Camera-type eye (tissue), 1 donor: ENCODE results near the gene UGT1A1. TPM values are rescaled to one million over a fixed set of nuclear protein-coding genes. Genes with fewer than 3 reads are reported as not detected.

Source experiments
- total RNA-seq: library from RNA; depleted of rRNA; stranded (reverse); fragments of >200 nt; gene quantifications from one replicate; pipeline ENCODE4 v1.2.3, GENCODE V29; 2014

UGT1A1 gene
- total RNA-seq, result not detected

DNA sequence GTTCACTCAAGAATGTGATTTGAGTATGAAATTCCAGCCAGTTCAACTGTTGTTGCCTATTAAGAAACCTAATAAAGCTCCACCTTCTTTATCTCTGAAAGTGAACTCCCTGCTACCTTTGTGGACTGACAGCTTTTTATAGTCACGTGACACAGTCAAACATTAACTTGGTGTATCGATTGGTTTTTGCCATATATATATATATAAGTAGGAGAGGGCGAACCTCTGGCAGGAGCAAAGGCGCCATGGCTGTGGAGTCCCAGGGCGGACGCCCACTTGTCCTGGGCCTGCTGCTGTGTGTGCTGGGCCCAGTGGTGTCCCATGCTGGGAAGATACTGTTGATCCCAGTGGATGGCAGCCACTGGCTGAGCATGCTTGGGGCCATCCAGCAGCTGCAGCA, at the start of gene UGT1A1:
UGT1A1 (plus strand) TSS at position 228 of the 400 bp plus-strand sequence; CDS start at position 246, 18 bp downstream.

DNA sequence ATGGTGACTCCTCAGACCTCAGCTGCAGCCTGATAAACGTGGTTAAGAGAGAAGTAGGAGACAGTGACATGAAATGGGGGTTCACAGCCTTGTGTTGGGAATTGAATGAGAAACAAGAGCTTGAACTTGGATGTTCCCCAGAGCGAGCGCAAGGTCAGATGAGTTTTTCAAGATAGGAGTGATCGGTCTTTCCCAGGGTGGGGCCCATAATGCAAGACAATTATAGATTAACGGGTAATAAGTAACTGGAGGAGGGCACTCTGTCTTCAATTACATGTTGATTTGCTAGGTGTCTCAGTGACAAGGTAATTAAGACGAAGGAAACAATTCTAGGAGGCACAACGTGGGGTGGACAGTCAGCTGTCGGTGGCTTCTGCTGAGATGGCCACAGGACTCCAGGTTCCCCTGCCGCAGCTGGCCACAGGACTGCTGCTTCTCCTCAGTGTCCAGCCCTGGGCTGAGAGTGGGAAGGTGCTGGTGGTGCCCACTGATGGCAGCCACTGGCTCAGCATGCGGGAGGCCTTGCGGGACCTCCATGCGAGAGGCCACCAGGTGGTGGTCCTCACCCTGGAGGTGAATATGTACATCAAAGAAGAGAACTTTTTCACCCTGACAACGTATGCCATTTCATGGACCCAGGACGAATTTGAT, 47.3 kb upstream of the UGT1A1 start, which contains the start of gene UGT1A5:
UGT1A5 (plus strand) TSS at position 297 of the 651 bp plus-strand sequence; CDS start at position 382, 85 bp downstream.

DNA sequence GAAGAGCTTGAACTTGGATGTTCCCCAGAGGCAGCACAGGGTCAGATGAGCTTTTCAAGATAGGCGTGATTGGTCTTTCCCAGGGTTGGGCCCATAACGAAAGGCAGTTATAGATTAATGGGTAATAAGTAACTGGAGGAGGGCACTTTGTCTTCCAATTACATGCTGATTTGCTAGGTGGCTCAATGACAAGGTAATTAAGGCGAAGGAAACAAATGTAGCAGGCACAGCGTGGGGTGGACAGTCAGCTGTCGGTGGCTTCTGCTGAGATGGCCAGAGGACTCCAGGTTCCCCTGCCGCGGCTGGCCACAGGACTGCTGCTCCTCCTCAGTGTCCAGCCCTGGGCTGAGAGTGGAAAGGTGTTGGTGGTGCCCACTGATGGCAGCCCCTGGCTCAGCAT, 41.5 kb upstream of the UGT1A1 start, which contains the start of gene UGT1A4:
UGT1A4 (plus strand) TSS at position 185 of the 400 bp plus-strand sequence; CDS start at position 270, 85 bp downstream.

DNA sequence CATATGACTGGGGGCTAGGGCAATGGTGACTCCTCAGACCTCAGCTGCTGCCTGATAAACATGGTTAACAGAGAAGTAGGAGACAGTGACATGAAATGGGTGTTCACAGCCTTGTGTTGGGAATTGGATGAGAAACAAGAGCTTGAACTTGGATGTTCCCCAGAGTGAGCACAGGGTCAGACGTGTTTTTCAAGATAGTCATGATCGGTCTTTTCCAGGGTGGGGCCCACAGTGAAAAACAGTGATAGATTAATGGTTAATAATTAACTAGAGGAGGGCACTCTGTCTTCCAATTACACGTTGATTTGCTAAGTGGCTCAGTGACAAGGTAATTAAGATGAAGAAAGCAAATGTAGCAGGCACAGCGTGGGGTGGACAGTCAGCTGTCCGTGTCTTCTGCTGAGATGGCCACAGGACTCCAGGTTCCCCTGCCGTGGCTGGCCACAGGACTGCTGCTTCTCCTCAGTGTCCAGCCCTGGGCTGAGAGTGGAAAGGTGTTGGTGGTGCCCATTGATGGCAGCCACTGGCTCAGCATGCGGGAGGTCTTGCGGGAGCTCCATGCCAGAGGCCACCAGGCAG, 31.3 kb upstream of the UGT1A1 start, which contains the start of gene UGT1A3:
UGT1A3 (plus strand) TSS at position 320 of the 579 bp plus-strand sequence; CDS start at position 405, 85 bp downstream.

DNA sequence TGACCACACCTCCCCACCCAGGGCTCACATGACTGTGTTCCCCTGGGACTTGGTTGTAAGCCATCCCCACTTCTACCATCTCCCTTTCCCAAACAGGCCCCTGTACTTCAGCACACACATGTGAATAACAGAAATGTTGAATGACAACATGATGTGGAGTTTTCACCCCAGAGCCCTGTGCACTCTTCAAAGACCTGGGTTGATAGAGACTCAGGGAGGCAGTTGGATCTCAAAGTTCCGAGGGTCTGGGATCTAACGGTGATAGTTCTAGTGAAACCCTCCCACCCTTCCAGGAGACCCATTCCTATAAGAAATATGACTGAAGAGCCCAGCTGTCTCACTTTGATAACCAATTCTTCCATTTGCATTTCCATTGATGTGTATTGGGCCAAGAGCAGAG, 18.0 kb downstream of the UGT1A1 start, which contains the start of gene MROH2A:
MROH2A (plus strand) TSS at position 301 of the 400 bp plus-strand sequence. CDS start 1,029 bp downstream, outside the sequence.

Other genes starting within 250 kb of the UGT1A1 start
- gene USP40, start 193.5 kb upstream of the UGT1A1 start, total RNA-seq, result 73.1 TPM
- not detected for gene UGT1A8, start 142.6 kb upstream of the UGT1A1 start, total RNA-seq
- gene UGT1A10, start 123.8 kb upstream of the UGT1A1 start, total RNA-seq, result not detected
- not detected for gene UGT1A9, start 88.4 kb upstream of the UGT1A1 start, total RNA-seq
- not detected for gene UGT1A7, start 78.4 kb upstream of the UGT1A1 start, total RNA-seq
- 0.55 TPM for gene UGT1A6, start 67.4 kb upstream of the UGT1A1 start, total RNA-seq
- 0.16 TPM for gene UGT1A5, start 47.4 kb upstream of the UGT1A1 start, total RNA-seq
- not detected for gene UGT1A4, start 41.5 kb upstream of the UGT1A1 start, total RNA-seq
- gene UGT1A3, start 31.2 kb upstream of the UGT1A1 start, total RNA-seq, result not detected
- not detected for gene MROH2A, start 18.1 kb downstream of the UGT1A1 start, total RNA-seq
- gene HJURP, start 94.3 kb downstream of the UGT1A1 start, total RNA-seq, result 9.8 TPM
- 3.0 TPM for gene TRPM8, start 157.1 kb downstream of the UGT1A1 start, total RNA-seq